HUDEP-2 (cell line): ENCODE measurements around the gene TLN1.

Experiments
- DNase-seq, 76 experiments: peaks; one replicate each; lab custom pipeline; 2025; ENCODE audit not compliant: unreplicated experiment in 76 of 76; lab: John Stamatoyannopoulos, UW

TLN1 gene

DNA sequence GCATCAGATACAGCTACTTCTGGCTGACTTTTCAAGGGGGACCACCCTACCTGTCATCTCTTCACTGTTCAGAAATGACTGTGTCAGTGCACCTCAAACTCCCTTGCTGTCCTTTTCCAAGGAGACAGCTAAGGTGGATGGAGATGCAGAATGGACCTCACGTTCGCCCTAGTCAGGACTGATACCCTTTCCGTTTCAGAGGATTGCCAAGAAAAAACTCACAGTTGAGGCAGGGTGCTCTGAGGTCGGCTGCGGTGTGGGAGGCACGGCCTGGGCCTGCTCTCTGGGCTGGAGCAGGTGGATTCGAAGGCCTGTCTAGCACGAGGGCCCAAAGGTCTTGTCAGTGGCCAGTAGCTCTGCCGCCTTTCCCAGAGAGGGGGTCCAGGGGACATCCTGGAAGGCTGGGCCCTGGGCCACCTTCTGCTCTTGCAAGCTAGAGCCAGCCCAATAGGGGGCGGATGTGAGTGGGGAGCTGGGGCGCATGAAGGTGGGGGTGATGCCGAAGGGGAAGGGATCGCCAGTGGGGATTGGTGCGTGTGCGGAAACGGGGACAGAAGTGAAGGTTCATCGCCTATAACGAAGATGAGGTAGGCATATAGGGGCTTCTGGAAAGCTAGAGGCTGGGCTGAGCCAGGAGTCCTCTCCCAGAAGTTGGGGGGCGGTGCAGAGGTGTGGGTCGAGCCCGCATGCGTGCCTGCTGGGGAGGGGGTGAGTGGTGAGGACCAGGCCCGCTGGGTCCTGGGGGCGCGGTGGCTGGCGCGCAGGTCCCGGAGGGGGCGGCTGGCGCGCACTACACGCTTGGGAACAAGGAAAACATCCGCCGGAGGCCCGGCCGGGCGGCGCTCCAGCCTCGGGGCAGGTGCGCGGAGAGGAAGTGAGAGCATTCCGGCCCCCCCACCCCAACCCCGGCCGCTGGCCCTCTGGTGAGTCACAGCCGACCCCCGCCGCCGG lies 24.6 kb upstream of the TLN1 start:
- peak in 66 of 76 experiments; percentile 8 to 81 (median 55) for DNase-seq

DNA sequence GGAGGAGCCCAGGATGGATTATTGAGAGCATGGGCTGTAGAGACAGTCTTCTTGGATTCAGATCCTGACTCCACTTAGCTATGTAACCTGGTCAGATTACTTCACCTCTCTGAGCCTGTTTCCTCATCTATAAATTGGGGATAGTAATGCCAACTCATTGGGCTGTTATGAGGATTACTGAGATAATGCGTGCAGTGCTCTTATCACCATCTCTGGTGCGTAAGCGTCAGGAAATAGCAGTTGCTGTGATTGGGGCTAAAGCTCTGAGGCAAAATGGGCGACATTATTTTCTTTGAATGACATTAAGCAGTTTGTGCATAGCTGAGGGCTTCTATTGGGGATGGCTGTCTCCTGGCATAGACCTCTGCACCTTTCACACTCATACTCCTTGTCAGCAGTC lies 23.1 kb upstream of the TLN1 start:
- no peak for DNase-seq

DNA sequence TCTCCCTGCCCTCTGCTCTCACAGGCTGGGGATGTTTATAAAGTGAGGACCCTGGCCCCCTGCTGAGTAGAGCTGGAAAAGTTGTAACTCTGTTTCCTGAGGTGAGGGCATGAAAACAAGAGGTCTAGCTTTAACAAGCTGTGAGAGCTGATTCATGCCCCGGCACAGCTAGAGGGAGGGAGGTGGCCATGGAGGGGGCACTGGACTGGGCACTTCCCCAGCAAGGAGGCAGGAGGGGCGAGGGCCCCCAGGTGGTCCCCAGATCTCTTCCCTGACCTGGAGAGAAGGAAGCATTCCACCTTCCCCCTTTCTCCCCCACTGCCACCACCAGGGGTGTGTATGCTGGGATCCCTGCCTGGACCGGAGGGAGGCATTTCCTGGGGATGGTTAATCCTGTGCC lies 22.3 kb upstream of the TLN1 start, which contains the start of gene MSMP:
TSS of gene MSMP (minus strand) at position 13 of the 400 bp plus-strand sequence. CDS start 147 bp downstream, outside the sequence.
- DNase-seq, result no peak

DNA sequence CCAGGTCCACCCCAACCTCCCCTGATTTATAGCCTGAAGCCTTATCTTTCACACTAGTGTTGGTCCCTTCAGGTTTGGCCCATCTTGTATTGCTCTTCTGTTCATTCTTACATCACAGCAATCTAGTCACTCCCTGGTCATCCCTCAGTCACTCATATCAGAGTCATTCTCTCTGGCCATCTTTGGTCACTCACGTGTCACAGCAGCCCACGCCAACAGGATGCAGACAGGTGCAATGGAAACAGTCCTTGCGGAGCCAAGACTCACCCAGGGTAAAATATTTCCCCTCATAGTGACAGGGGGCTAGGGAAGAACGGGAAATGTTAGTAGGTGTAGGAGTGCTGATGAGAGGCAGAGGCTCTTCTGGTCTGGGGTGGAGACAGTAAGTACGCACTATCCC lies 21.5 kb upstream of the TLN1 start:
- no peak for DNase-seq

DNA sequence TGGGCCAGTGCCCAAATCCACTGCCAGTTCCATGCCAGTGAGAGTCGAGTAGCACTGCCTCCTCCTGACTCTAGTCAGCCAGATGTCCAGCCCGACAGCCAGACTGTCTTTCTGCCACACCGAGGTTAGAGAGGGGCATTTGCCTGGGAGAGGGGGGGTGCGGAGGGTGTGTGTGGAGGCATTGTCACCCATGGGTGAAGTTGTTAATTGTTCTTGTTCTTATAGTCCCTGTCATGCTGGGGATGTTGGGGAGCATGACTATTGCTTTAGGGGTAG lies 18.2 kb upstream of the TLN1 start:
- DNase-seq, result no peak

DNA sequence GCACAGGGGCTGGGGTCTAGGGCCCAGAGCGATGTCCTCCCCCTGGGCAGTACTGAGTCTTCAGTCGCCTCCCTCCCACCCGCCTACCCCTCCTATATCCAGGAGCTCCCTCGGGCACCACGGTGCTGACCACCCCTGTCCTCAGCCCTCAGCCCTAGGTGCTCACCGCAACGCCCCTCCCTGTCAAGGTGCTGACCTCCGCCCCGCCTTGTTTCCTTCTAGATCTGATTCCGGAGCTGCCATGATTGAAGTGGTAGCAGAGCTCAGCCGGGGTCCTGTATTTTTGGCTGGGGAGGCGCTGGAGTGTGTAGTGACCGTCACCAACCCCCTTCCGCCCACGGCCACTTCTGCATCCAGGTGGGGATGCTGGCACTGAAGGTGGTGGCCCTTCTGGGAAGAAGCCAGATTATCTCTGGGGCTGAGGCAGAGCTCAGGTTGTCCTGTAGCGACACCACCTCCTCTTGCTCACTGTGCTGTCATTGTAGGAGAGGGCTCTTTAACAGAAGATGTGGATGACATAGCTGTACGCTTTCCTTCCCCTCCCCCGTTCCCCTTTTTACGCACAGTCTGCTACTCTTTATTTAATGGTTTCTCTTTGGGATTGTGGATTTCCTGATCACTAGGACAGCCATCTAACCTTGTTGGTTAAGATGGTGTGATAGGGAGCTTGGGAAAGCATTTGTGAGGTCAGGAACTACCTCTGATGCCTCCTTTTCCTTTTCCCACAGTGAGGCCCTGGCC lies 17.7 kb upstream of the TLN1 start:
- DNase-seq, result peak in 1 of 76 experiments; percentile 18

DNA sequence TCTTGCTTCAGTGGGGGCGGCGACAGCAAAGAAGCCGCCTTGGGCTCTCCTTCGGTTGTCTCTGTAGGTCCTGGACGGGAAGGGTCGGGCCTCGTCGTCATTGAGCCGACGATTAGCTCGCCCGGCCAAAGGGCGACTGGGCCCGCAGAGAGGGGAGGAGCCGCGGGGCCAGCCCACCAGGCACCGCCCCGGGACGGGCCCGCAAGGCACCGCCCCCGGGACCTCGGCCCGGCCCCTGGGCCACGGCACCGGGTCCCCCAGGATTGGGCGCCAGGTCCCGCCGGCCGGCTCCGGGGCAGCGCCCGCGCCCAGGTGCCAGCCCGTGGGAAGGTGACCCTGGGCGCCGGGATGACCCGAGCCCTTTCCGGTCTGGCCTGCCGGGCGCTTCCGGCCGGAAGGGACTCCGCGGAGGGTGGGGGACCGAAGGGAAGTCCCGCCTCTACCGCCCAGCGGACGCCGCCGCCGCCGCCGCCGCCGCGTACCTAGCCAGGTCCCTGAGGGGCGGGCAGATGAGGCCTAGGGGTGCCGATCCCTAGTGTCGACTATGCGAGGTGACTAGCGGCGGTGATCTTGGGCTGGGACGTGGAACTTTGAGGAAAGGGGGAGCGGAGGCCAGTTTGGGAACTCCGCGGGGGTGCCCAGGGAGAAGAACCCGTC lies 17.0 kb upstream of the TLN1 start, which contains the start of the genes GBA2 and RGP1:
TSS of gene GBA2 (minus strand) at position 371 of the 657 bp plus-strand sequence. CDS start 524 bp downstream, outside the sequence.
TSS of gene RGP1 (plus strand) at position 430 of the 657 bp plus-strand sequence. CDS start 469 bp downstream, outside the sequence.
- DNase-seq, result peak in 64 of 76 experiments; percentile 14 to 81 (median 60)

DNA sequence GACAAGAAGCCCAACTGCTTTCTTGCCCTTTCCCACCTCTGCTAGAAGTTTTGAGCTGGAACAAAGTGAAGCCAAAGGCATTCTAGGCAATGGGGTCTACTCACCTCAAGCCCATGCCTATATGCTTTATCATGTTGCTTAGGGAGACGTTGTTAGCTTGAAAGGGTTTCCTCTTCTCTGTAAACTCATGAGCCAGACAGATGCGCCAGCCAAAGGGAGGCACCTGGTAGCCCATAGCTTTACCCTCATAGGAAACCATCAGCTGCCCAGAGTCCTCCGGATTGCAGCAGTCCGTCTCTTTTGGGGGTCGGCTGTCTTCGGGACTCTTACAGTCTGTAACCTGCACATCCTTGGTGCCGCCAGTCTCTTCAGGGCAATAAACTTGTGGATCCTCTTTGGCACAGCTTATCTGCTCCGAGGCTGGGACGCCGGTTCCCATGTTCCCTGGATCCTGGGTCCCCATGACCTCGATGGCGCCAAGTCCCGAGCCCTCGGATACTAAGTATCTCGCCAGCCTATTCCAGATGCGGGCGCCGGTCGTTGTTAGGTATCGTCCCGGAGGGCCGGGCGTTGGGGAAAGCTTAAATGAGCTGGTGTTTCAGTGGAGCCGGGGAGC lies 16.4 kb upstream of the TLN1 start:
- DNase-seq, result peak in 1 of 76 experiments; percentile 27

DNA sequence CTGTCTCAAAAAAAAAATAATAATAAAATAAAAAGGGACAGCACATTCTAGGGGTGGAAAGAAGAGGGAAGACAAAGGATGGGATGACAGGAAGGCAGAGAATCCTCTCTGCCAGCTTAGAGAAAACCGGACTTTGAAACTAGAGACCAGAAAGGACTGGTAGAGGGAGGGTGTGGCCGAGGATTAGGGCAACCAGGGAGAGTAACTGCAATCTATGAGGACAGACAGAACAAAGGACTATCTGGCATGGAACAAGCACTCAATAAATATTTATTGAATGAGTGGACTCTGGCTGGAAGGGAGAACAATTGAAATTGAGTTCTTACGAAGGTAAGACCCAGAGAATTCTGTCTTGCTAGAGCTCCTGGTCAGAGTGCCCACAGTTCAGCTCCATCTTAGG lies 14.6 kb upstream of the TLN1 start:
- DNase-seq, result no peak

DNA sequence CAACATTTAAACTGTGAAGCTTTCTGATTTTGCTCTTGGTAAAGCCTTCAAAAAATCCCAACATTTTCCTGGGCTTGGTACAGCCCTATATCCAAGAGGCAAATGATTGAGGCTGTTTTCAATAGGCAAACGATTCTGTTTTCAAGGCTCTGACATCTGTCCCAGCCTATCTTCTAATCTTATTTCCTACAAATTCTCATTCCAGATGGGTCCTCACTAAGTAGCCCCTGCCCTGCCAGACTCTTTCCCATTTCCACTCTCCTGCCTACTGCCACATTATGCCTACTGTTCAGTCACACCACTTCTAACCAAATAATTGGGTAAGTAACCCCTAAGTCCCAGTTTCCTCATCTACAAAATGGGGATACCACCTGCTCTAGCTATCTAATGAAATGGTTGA lies 13.6 kb upstream of the TLN1 start:
- DNase-seq, result no peak

DNA sequence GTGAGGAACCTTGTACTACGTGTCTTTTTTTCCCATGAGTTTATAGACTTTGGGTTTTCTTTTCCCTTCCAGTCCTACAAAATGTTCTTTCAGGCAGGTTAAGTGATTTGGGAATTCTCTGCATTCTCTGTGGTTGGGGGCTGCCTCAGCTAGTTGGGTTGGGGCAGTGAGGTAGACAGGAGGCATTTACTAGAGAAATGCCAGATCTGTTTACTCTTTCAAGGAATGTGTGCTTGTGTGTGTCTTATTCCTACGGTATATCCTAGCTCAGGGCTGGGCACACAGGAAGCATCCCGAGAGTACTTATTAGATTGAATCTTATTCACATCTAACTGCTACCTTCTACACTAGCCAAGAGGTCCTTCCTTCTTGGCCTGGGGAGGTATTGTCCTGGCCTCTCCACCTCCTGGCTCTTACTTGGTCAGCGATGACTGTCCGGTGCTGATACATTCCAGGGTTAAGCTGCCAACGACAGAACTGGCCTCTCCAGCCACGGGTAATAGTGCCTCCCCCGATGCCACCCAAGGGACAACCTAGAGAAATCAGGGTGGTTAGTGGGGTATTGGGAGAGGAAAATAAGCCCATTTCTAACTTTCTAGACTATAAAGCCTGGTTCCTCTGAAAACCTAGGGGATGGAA lies 12.0 kb upstream of the TLN1 start:
- no peak for DNase-seq

DNA sequence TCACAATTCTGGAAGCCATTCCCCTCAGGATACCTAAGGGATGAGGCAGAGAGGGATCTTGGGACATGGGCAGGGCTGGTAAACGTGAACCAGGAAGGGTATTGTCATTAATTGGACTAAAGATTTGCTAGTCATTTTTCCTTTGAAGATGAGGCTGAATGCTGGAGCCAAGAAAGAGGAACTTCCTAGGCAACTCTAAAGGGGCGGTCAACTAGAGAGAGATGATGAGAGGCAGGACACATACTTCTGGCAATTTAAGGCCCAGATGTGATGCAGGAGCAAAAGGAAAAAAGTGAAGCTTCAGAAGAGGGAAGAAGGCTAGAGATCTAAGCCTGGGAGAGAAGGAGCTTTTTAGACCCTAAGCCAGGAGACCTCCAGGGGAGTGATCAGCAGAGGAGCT lies 11.5 kb upstream of the TLN1 start:
- DNase-seq, result no peak

DNA sequence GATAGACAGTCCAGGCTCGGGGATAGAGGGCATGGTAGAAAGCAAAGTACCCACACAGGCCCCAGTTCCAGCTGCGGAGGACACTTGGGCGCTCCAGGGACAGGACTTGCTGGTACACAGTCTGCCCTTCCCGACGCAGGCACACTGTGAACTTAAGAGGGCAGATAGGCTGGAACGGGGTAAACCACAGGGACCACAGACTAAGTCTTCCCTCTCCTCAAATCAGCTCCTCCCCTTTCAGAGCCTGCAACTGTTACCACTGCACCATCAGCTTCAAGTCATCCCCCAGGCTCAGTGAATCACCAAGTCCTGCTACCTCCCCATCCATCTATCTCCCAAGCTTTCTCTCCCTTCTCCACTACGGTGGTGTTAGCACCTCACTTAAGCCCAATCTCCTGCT lies 9.7 kb upstream of the TLN1 start:
- DNase-seq, result no peak

DNA sequence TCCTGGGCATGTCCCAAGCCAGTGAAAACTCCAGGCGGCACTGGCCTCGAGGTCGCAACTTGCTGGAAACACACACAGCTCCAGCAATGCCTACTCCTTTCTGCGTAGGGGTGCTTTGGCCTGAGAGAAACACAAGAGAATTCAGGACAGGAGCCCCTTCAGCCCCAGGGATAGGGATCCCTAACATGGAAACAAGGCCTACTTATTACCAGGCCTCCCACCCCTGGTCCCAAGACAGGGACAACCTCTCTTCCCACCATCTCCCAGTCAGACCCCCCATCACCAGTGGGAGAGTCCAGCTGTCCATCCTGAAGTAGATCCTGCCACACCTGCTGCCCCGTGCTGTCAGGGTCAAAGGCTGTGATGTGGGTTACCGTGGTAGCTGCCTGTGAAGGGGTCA lies 8.2 kb upstream of the TLN1 start:
- no peak for DNase-seq

DNA sequence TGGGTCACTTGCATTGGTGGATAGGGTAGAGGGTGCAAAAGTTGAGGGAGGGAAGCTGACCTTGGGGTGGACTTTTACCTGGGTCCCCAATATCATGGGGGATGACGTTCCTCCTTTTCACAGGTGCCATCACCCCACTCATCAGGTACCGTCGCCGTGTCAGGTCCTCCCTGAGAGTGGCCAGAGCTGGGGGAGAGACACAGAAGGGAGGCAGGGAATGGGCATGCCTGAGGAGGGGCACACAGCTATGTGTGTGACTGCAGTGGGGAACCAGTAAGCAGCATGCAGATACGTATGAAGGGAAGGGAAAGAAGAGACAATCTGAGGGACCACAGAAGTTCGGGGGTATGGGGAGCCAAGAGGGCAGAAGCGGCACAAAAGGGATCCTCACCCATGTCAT lies 6.9 kb upstream of the TLN1 start:
- no peak for DNase-seq

DNA sequence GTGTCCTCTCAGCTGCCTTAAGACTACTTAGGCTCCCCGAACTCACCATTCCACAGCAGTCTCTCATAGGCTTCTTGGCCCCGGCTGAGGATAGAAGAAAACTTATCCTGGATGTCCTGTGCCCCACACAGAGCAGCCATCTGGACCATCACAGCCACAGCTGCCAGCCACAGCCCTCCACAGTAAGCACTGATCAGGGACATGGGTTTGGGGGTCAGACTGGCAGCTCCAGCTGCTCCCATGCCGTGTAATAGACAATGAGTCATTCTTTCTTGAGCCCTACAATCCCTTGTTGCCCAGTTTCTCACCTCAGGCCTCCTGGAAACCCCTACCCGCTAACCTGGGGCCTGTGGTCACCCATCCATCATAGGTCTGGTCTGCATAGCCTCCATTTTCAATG lies 6.2 kb upstream of the TLN1 start:
- no peak for DNase-seq

DNA sequence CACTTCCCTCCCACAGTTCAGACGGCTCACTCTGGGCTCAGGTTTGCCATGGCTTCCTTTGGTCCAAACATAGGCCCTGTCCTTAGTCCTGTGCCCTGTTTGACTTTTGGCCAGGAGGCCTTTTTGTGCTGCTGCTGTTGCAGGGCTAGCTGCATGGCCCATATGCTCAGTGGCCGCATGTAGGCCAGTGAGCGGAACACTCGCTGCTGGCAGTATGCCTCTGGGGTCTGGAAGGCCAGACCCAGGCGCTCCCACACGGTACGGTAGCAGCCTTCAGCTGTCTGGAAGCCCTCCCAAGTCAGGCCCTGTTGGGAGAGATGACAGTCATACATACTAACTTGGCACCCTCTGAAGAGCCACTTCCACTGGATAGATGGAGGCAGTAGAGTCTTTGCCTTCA lies 5.1 kb upstream of the TLN1 start:
- DNase-seq, result no peak

DNA sequence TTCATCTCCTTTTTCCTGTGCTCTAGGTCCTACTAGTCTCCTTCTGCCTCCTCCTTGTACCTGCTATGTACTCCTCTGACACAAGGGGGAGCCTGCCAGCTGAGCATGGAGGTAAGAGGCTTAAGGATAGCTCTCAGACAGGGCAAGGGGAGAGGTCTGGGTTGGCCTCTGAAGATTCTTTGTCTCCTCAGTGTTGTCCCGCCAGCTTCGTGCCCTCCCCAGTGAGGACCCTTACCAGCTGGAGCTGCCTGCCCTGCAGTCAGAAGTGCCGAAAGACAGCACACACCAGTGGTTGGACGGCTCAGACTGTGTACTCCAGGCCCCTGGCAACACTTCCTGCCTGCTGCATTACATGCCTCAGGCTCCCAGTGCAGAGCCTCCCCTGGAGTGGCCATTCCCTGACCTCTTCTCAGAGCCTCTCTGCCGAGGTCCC lies 4.2 kb upstream of the TLN1 start:
- peak in 70 of 76 experiments; percentile 7 to 76 (median 48) for DNase-seq

DNA sequence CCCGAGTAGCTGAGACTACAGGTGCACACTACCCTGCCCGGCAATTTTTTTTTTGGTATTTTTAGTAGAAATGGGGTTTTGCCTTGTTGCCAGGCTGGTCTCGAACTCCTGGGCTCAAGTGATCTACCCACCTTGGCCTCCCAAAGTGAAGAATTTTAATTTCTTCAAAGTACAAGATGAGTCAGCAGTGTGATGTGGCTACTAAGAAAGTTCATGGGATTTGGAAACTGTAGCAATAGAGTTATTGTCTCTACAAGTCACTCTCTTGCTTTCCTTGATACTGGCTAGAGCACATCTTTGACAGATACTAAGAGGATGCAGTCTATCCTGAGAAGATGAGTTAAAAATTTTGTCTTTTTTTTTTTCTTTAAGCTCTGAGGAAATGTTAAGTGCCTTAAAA lies 2.1 kb upstream of the TLN1 start:
- no peak for DNase-seq
